HepG2 (cell line): ENCODE data around the gene MORF4L1. TPM values are rescaled to one million over a fixed set of nuclear protein-coding genes. Genes with fewer than 3 reads are reported as not detected.
A peak's percentile ranks its signal among the peaks of the same experiment; 100 is the strongest.

ENCODE experiments used
- ATAC-seq: fragments of 200-7000 bp; cut with Tn5 transposase; 3 replicates; pipeline ENCODE4 v1.9.1; 2020; ENCODE audit warnings: mild to moderate bottlenecking, moderate library complexity
- Bru-seq: library from RNA; stranded (reverse); fragments of 400-500 nt; gene quantifications from one replicate; lab custom pipeline; 2021; lab: Mats Ljungman, UMichigan
- BruChase-seq, 2 experiments: library from RNA; stranded (reverse); fragments of 400-500 nt; gene quantifications; one replicate each; lab custom pipeline; 2021; lab: Mats Ljungman, UMichigan
- BruUV-seq: library from RNA; stranded (reverse); fragments of 400-500 nt; replicated peaks from 2 replicates; lab custom pipeline; 2021; lab: Mats Ljungman, UMichigan
- CTCF ChIA-PET: fragments of 300-600 bp; formaldehyde crosslinking; extraction: SDS; loops from one replicate; lab custom pipeline; 2021; ENCODE audit warnings: low total read pairs, inconsistent platforms, low intra/inter-chr PET ratio; lab: Yijun Ruan, JAX
- POLR2A ChIA-PET: fragments of 350-600 bp; sonication (Branson Sonifier 250); formaldehyde crosslinking; loops from one replicate; lab custom pipeline; 2020; ENCODE audit warnings: antibody characterized with exemption, inconsistent platforms; lab: Yijun Ruan, JAX
- DNase-seq: peaks from one replicate; pipeline ENCODE4 v3.0.0-alpha.2; 2015; ENCODE audit warnings: low spot score
- FAIRE-seq: peaks from 3 replicates; lab custom pipeline; 2011; peaks lifted over from hg19 to GRCh38; lab: Jason Lieb, UNC
- H2AFZ ChIP-seq: one replicate; pipeline ENCODE4 v1.6.1; 2011; ENCODE audit warnings: low read length, inconsistent platforms
- H3K27ac ChIP-seq: fragments of 300-600 bp; 3 replicates; pipeline ENCODE4 v1.8.0; 2011; ENCODE audit warnings: mixed run types, mild to moderate bottlenecking, mixed read lengths, low read length, inconsistent platforms; ENCODE audit not compliant: insufficient read depth; ENCODE audit errors: extremely low read length
- H3K27me3 ChIP-seq, 2 experiments: fragments of 200-600 bp in 1 of 2; 2 replicates in 1 of 2; 3 replicates in 1 of 2; pipeline versions ENCODE4 v1.6.0 to v1.8.0; 2011; ENCODE audit warnings: low read length in 2 of 2, mild to moderate bottlenecking in 2 of 2, moderate library complexity in 2 of 2, inconsistent platforms in 1 of 2; ENCODE audit not compliant: insufficient read depth in 2 of 2, control insufficient read depth in 1 of 2
- H3K36me3 ChIP-seq, 2 experiments: fragments of 200-600 bp in 1 of 2; replicated peaks in 1 of 2; 2 replicates in 1 of 2; 3 replicates in 1 of 2; pipeline versions ENCODE4 v1.5.1 to v1.8.0; 2011; ENCODE audit warnings: low read length in 2 of 2, inconsistent platforms in 1 of 2; ENCODE audit not compliant: insufficient read depth in 2 of 2, control insufficient read depth in 1 of 2
- H3K4me1 ChIP-seq: 2 replicates; pipeline ENCODE4 v1.5.1; 2012; ENCODE audit warnings: low read length, inconsistent platforms; ENCODE audit not compliant: insufficient read depth
- H3K4me2 ChIP-seq: 2 replicates; pipeline ENCODE4 v1.6.0; 2011; ENCODE audit warnings: low read depth, low read length, inconsistent platforms
- H3K4me3 ChIP-seq, 3 experiments: fragments of 200-600 bp in 1 of 3; sonication (generic), shearing (Covaris generic) in 1 of 3; replicated peaks in 1 of 3; 2 replicates each; pipeline ENCODE4 v1.5.1; 2011 to 2016; ENCODE audit warnings: low read length in 3 of 3, inconsistent platforms in 2 of 3, low read depth in 2 of 3, mild to moderate bottlenecking in 2 of 3, control low read depth in 1 of 3, mixed read lengths in 1 of 3; ENCODE audit not compliant: insufficient read depth in 1 of 3
- H3K79me2 ChIP-seq: one replicate; pipeline ENCODE4 v1.6.1; 2011; ENCODE audit warnings: low read length, inconsistent platforms; ENCODE audit not compliant: insufficient read depth
- H3K9ac ChIP-seq: 2 replicates; pipeline ENCODE4 v1.6.0; 2011; ENCODE audit warnings: mild to moderate bottlenecking, low read depth, low read length, inconsistent platforms; ENCODE audit not compliant: insufficient read depth
- H3K9me3 ChIP-seq: 2 replicates; pipeline ENCODE4 v1.5.1; 2012; ENCODE audit warnings: mild to moderate bottlenecking, low read length
- H4K20me1 ChIP-seq: 2 replicates; pipeline ENCODE4 v1.6.0; 2011; ENCODE audit warnings: inconsistent platforms, mild to moderate bottlenecking, low read length, moderate library complexity; ENCODE audit not compliant: insufficient read depth
- FOXC1 ChIP-seq: sonication (generic); formaldehyde crosslinking; IDR thresholded peaks from 2 replicates; pipeline ENCODE4 v1.8.0; 2022; ENCODE audit warnings: mild to moderate bottlenecking, missing genetic modification reagents, borderline replicate concordance
- GATAD1 ChIP-seq: IDR thresholded peaks from 2 replicates; pipeline ENCODE4 v1.6.1; 2016; ENCODE audit warnings: missing genetic modification reagents, missing compliant biosample characterization
- HNRNPUL1 ChIP-seq: fragments of 200-400 bp; formaldehyde crosslinking; IDR thresholded peaks from 2 replicates; pipeline ENCODE4 v1.6.1; 2017; ENCODE audit warnings: low read depth, mild to moderate bottlenecking, low read length, moderate library complexity
- HOMEZ ChIP-seq: IDR thresholded peaks from 2 replicates; pipeline ENCODE4 v1.6.1; 2016; ENCODE audit warnings: low read depth
- NFE2 ChIP-seq: sonication (generic); formaldehyde crosslinking; IDR thresholded peaks from 2 replicates; pipeline ENCODE4 v1.4.0; 2020; ENCODE audit warnings: missing genetic modification reagents
- NKX3-1 ChIP-seq: sonication (generic); formaldehyde crosslinking; IDR thresholded peaks from 2 replicates; pipeline ENCODE4 v1.5.0; 2020; ENCODE audit warnings: missing genetic modification reagents
- SAP130 ChIP-seq: IDR thresholded peaks from 2 replicates; pipeline ENCODE4 v1.6.1; 2016; ENCODE audit warnings: low read depth
- SOX13 ChIP-seq, 3 experiments: fragments of 450-650 bp in 1 of 3; sonication (generic) in 1 of 3; formaldehyde crosslinking in 1 of 3; IDR thresholded peaks in 2 of 3; conservative IDR thresholded peaks in 1 of 3; 2 replicates each; pipeline versions ENCODE4 v1.5.0 to v1.6.1; 2016 to 2020; ENCODE audit warnings: antibody characterized with exemption in 1 of 3, mild to moderate bottlenecking in 1 of 3, missing compliant biosample characterization in 1 of 3, missing genetic modification reagents in 1 of 3, moderate library complexity in 1 of 3
- SRSF9 ChIP-seq: fragments of 200-400 bp; formaldehyde crosslinking; IDR thresholded peaks from 2 replicates; pipeline ENCODE4 v1.6.1; 2018; ENCODE audit warnings: borderline replicate concordance, mild to moderate bottlenecking, low read depth, low read length; ENCODE audit not compliant: insufficient read depth, poor library complexity, severe bottlenecking
- ZBTB38 ChIP-seq: sonication (generic); formaldehyde crosslinking; IDR thresholded peaks from 2 replicates; pipeline ENCODE4 v1.5.1; 2020; ENCODE audit warnings: mild to moderate bottlenecking, missing genetic modification reagents
- ZNF281 ChIP-seq: sonication (generic); formaldehyde crosslinking; IDR thresholded peaks from 2 replicates; pipeline ENCODE4 v1.4.0; 2020; ENCODE audit warnings: missing genetic modification reagents, borderline replicate concordance
- WGBS: methylation state at CpG from one replicate; pipeline ENCODE4 v1.1.6; 2017; ENCODE audit warnings: low lambda C conversion rate; 5-methylcytosine and 5-hydroxymethylcytosine counted together
- in situ Hi-C: cut with HindIII; loops from 2 replicates; pipeline ENCODE4 v1.10.0; 2017; ENCODE audit warnings: low pct_unique_long_range_greater_than_20kb; ENCODE audit not compliant: extremely low pct_ligation_motif_present
- intact Hi-C: fragments of 100-400 bp; cut with micrococcal nuclease; formaldehyde crosslinking; loops from one replicate; pipeline ENCODE4 v1.10.0; 2022; ENCODE audit not compliant: unreplicated experiment
- long read RNA-seq, 2 experiments: library from RNA in 1 of 2; library from polyadenylated mRNA in 1 of 2; stranded (forward) in 1 of 2; unstranded in 1 of 2; transcript quantifications; one replicate each; pipeline ENCODE4 v2.0.0, GENCODE V29; 2019 to 2022
- polyA minus RNA-seq, 3 experiments: library from RNA; depleted of rRNA, polyadenylated mRNA; stranded (reverse); fragments of >200 nt; gene quantifications; 2 replicates each; pipeline ENCODE4 v1.2.3, GENCODE V29; 2011; ENCODE audit warnings: low replicate concordance in 1 of 3
- polyA plus RNA-seq, 8 experiments: library from polyadenylated mRNA; depleted of rRNA in 3 of 8; stranded (reverse) in 7 of 8; unstranded in 1 of 8; fragments of >200 nt; fragmentation: Illumina TruSeq in 4 of 8; extraction: Trizol in 4 of 8; gene quantifications; 2 replicates each; pipeline versions ENCODE4 v1.2.1 to v1.2.3, GENCODE V29; 2011 to 2016; ENCODE audit warnings: low read depth in 4 of 8, missing spikeins in 1 of 8, mixed read lengths in 1 of 8; ENCODE audit not compliant: insufficient read depth in 1 of 8
- total RNA-seq, 5 experiments: library from RNA; depleted of rRNA; stranded (reverse); fragments of >200 nt; fragmentation: Illumina TruSeq; extraction: Trizol; gene quantifications; 2 replicates each; pipeline ENCODE4 v1.2.3, GENCODE V29; 2016; ENCODE audit warnings: low read depth in 1 of 5

Gene MORF4L1
- total RNA-seq (2016; rRNA removed; fragmentation: Illumina TruSeq; extraction: Trizol) (218 and 361 TPM in 2 replicates), polyA plus RNA-seq (2011; rRNA removed) (182 and 219 TPM in 2 replicates), polyA minus RNA-seq (2011; rRNA and poly(A)+ RNA removed; ENCODE audit: low replicate concordance) (31.6 and 63.1 TPM in 2 replicates), Bru-seq, nascent RNA (percentile 85 among the genes with signal in this experiment), BruChase-seq, experiment 1, labeled RNA remaining after a 6-hour chase (percentile 93 among the genes with signal in this experiment), BruChase-seq, experiment 2, labeled RNA remaining after a 2-hour chase (percentile 86 among the genes with signal in this experiment)
- 66.4 and 72.5 TPM in 2 replicates for total RNA-seq (2016; cell fraction: cytosol; rRNA removed; fragmentation: Illumina TruSeq; extraction: Trizol; ENCODE audit: low read depth)
- 223 and 347 TPM in 2 replicates for total RNA-seq (2016; cell fraction: insoluble cytoplasmic fraction; rRNA removed; fragmentation: Illumina TruSeq; extraction: Trizol)
- 116 and 131 TPM in 2 replicates for total RNA-seq (2016; cell fraction: membrane; rRNA removed; fragmentation: Illumina TruSeq; extraction: Trizol)
- total RNA-seq (2016; cell fraction: nucleus; rRNA removed; fragmentation: Illumina TruSeq; extraction: Trizol), result 154 and 168 TPM in 2 replicates
- polyA plus RNA-seq (2011; cell fraction: cytosol; rRNA removed), result 86.8 and 139 TPM in 2 replicates
- polyA plus RNA-seq (2011; cell fraction: nucleus; rRNA removed), result 33.5 and 47.3 TPM in 2 replicates
- polyA plus RNA-seq (2012), result 278 and 287 TPM in 2 replicates
- polyA plus RNA-seq (2016; cell fraction: cytosol; fragmentation: Illumina TruSeq; extraction: Trizol; ENCODE audit: low read depth), result 106 and 118 TPM in 2 replicates
- polyA plus RNA-seq (2016; cell fraction: insoluble cytoplasmic fraction; fragmentation: Illumina TruSeq; extraction: Trizol; ENCODE audit: low read depth), result 520 and 546 TPM in 2 replicates
- 179 and 180 TPM in 2 replicates for polyA plus RNA-seq (2016; cell fraction: membrane; fragmentation: Illumina TruSeq; extraction: Trizol; ENCODE audit: low read depth)
- 220 and 225 TPM in 2 replicates for polyA plus RNA-seq (2016; cell fraction: nucleus; fragmentation: Illumina TruSeq; extraction: Trizol; ENCODE audit: insufficient read depth, low read depth)
- 79.8 and 80.8 TPM in 2 replicates for polyA minus RNA-seq (2011; cell fraction: cytosol; rRNA and poly(A)+ RNA removed)
- 155 and 159 TPM in 2 replicates for polyA minus RNA-seq (2011; cell fraction: nucleus; rRNA and poly(A)+ RNA removed)
- long read RNA-seq, experiment 1, transcript MORF4L1-203 (12 exons, 1,880 nt), result major isoform, 247 of 334 reads
- long read RNA-seq, experiment 1, transcript MORF4L1-216 (5 exons, 448 nt), result minor isoform, 28 of 334 reads
- long read RNA-seq, experiment 1, partial matches to known transcripts, result 38 of 334 reads
- long read RNA-seq, experiment 1, other reads (novel, unspliced or antisense), result 16 of 334 reads
- long read RNA-seq, experiment 2, transcript MORF4L1-201 (13 exons, 2,359 nt), result minor isoform, 6 of 475 reads
- long read RNA-seq, experiment 2, transcript MORF4L1-203 (12 exons, 1,880 nt), result major isoform, 237 of 475 reads
- long read RNA-seq, experiment 2, partial matches to known transcripts, result 190 of 475 reads
- long read RNA-seq, experiment 2, other reads (novel, unspliced or antisense), result 41 of 475 reads

- Histone ChIP-seq H3K4me1 (peaks cover 47% of the 10 kb centered on the region), H3K4me2 (peak within 1 kb of the TSS; percentile 89), H3K27me3 (peaks cover 0 to 5% of the 10 kb centered on the region in 2 experiments; a peak in 2 of 5 replicates), H2AFZ (peak within 1 kb of the TSS; percentile 90), H3K9ac (peak within 1 kb of the TSS; percentile 100), H3K9me3 (no peaks in the 10 kb centered on the region), H4K20me1 (peaks cover 39% of the 10 kb centered on the region), H3K4me3 (peak within 1 kb of the TSS; percentile 97 to 100 (median 100)), H3K79me2 (peaks cover 49% of the 10 kb centered on the region), H3K27ac (peak within 1 kb of the TSS; percentile 100), H3K36me3 (no peaks in the 10 kb centered on the region)
- intact Hi-C loops (no loop called here), in situ Hi-C loops (no loop called here)
- ChIA-PET CTCF (no interaction called here), POLR2A (interaction anchor here (0.6 to 3.1 kb wide), 8 partner anchors 10 to 741 kb away, joined by 3 to 10 read pairs (median 3); partner anchors contain the start of gene CIB2)
- BruUV-seq, result TSS peak; percentile 68
- WGBS, result 24% methylated on average over 35 of the region's 52 CpGs
- peak; percentile 53 for FAIRE-seq
- peak; percentile 88 for DNase-seq
- peak; percentile 95 for ATAC-seq
- TF ChIP-seq ZBTB38 (CRISPR knock-in tag) (peak; percentile 85; the same call in 1 of the 2 replicates), NFE2 (CRISPR knock-in tag) (no peak), ZNF281 (CRISPR knock-in tag) (peak; percentile 94), NKX3-1 (no peak), FOXC1 (CRISPR knock-in tag) (no peak), HOMEZ (no peak), SAP130 (no peak), SOX13 (IDR thresholded peaks at IDR 0.05) (no peak), SOX13 (CRISPR knock-in tag; conservative IDR thresholded peaks at IDR 0.05 in 1 of 2, IDR thresholded peaks at IDR 0.05 in 1 of 2) (no peak), SRSF9 (no peak), HNRNPUL1 (no peak), GATAD1 (CRISPR knock-in tag) (peak; percentile 28; the same call in 1 of the 2 replicates)
Measured at GRCh38 chr15:78872155-78872971, at the start of gene MORF4L1. Gene MORF4L1 (plus strand): TSS chr15:78872890. CDS start chr15:78873018, 128 bp downstream.
